ENCODE measurements around the gene CAND1. TPM values are rescaled to one million over a fixed set of nuclear protein-coding genes. Genes with fewer than 3 reads are reported as not detected.

Gene CAND1
- total RNA-seq, 1 experiment from 2014 or later: 230 TPM

- no peak overlapping the region for H3T11ph ChIP-seq (ENCODE audit: low read length)
- no peak overlapping the region for H3K9ac ChIP-seq (ENCODE audit: extremely low read depth, insufficient read length, low read length)
- H2AK5ac ChIP-seq (ENCODE audit: insufficient read length, low read length): no peak overlapping the region
- no peak overlapping the region for H3K4ac ChIP-seq (ENCODE audit: low read depth, low read length)
- no peak overlapping the region for H2BK15ac ChIP-seq (ENCODE audit: low read depth, low read length)
- no peaks in the 10 kb centered on the region for H3K23me2 ChIP-seq (ENCODE audit: insufficient read length, low read depth, low read length, poor library complexity, severe bottlenecking)
- H3K27me3 ChIP-seq (ENCODE audit: insufficient read depth, low read length): no peaks in the 10 kb centered on the region
- no peak for TF ChIP-seq CTCF (conservative IDR thresholded peaks at IDR 0.05)
- H2BK5ac ChIP-seq (ENCODE audit: insufficient read length, low read length): no peak overlapping the region
- H3K4me1 Mint-ChIP-seq: peaks cover 5% of the 10 kb centered on the region in 2 experiments; a peak in 2 of 4 replicates
- no peaks in the 10 kb centered on the region for H3K27me3 Mint-ChIP-seq (ENCODE audit: low read depth)
- H2BK12ac ChIP-seq (ENCODE audit: insufficient read length, low read depth, low read length): no peak overlapping the region
- H3K18ac ChIP-seq (ENCODE audit: insufficient read length, low read depth, low read length): no peak overlapping the region
- no peak overlapping the region for H2AFZ ChIP-seq (ENCODE audit: low read length)
- H3K9me3 Mint-ChIP-seq: no peaks in the 10 kb centered on the region
- H3K79me1 ChIP-seq (ENCODE audit: insufficient read depth, low read depth, low read length, poor library complexity, severe bottlenecking): peaks cover 4% of the 10 kb centered on the region
- no peak for DNase-seq
- no peak overlapping the region for H3K23ac ChIP-seq (ENCODE audit: insufficient read length, low read depth, low read length)
- no peak overlapping the region for H3K56ac ChIP-seq (ENCODE audit: insufficient read length, low read depth, low read length)
- no peak overlapping the region for H4K8ac ChIP-seq (replicated peaks; ENCODE audit: insufficient read length, low read depth, low read length)
- H3K36me3 Mint-ChIP-seq (ENCODE audit: insufficient read depth in 1 of 3, low read depth in 3 of 3): peaks cover 13 to 42% (median 38%) of the 10 kb centered on the region in 3 experiments; a peak in 6 of 7 replicates
- H3K9me3 ChIP-seq (ENCODE audit: control insufficient read depth, low read depth, low read length): no peaks in the 10 kb centered on the region
- no peak overlapping the region for H3K14ac ChIP-seq (ENCODE audit: insufficient read depth, low read length)
- H3K4me3 Mint-ChIP-seq: no peak overlapping the region
- no peak overlapping the region for H3K27ac ChIP-seq (ENCODE audit: insufficient read length, low read depth, low read length)
- H3K27ac Mint-ChIP-seq: no peak overlapping the region
- no peak overlapping the region for H2BK120ac ChIP-seq (ENCODE audit: low read depth, low read length, poor library complexity, severe bottlenecking)
- H2BK20ac ChIP-seq (ENCODE audit: low read depth, low read length, poor library complexity, severe bottlenecking): no peak overlapping the region
- no CpG with 5 or more reads among the region's 2 CpGs for WGBS (ENCODE audit: extremely low coverage, insufficient read length, low lambda C conversion rate)
- no peak overlapping the region for H3K4me2 ChIP-seq (ENCODE audit: insufficient read depth, insufficient read length, low read length)
- H4K91ac ChIP-seq (ENCODE audit: insufficient read length, low read depth, low read length): no peak overlapping the region
- H4K5ac ChIP-seq (ENCODE audit: insufficient read length, low read depth, low read length): no peak overlapping the region
- no peaks in the 10 kb centered on the region; the same call in 1 of the 2 replicates for H3K4me1 ChIP-seq (ENCODE audit: insufficient read depth, low read length)
- peaks cover 6% of the 10 kb centered on the region; the same call in 1 of the 2 replicates for H3K79me2 ChIP-seq (ENCODE audit: insufficient read depth, low read length)
- no peaks in the 10 kb centered on the region for H4K20me1 ChIP-seq (ENCODE audit: control insufficient read depth, insufficient read depth, insufficient read length)
These were observed 15.4 kb downstream of the CAND1 start for GRCh38 chr12:67284561-67284960.

All from H9 (cell line).